Neuronal stem cell (in vitro differentiated cells): ENCODE results near the gene SOX9.

Source experiments
- DNase-seq: peaks from one replicate; pipeline ENCODE4 v3.0.0-alpha.2; 2013; ENCODE audit warnings: low spot score
- H2AFZ ChIP-seq: one replicate; pipeline ENCODE4 v1.6.1; 2013; ENCODE audit warnings: mild to moderate bottlenecking, low read length, inconsistent platforms
- H2AK5ac ChIP-seq: 2 replicates; pipeline ENCODE4 v1.6.1; 2013; ENCODE audit warnings: low read depth, mild to moderate bottlenecking, inconsistent platforms, low read length, moderate library complexity, mixed read lengths
- H2BK120ac ChIP-seq: 2 replicates; pipeline ENCODE4 v1.6.1; 2013; ENCODE audit warnings: low read depth, mild to moderate bottlenecking, inconsistent platforms, low read length, moderate library complexity, mixed read lengths
- H2BK12ac ChIP-seq: one replicate; pipeline ENCODE4 v1.6.1; 2013; ENCODE audit warnings: low read length, inconsistent platforms
- H2BK15ac ChIP-seq: 2 replicates; pipeline ENCODE4 v1.6.1; 2013; ENCODE audit warnings: mild to moderate bottlenecking, low read length, inconsistent platforms, mixed read lengths
- H2BK5ac ChIP-seq: one replicate; pipeline ENCODE4 v1.6.1; 2013; ENCODE audit warnings: inconsistent platforms, mild to moderate bottlenecking, low read length, moderate library complexity
- H3K14ac ChIP-seq: one replicate; pipeline ENCODE4 v1.6.1; 2013; ENCODE audit warnings: low read length, inconsistent platforms
- H3K18ac ChIP-seq: 2 replicates; pipeline ENCODE4 v1.6.1; 2013; ENCODE audit warnings: low read length, inconsistent platforms
- H3K23ac ChIP-seq: 2 replicates; pipeline ENCODE4 v1.6.1; 2013; ENCODE audit warnings: low read depth, mild to moderate bottlenecking, mixed read lengths, low read length, inconsistent platforms; ENCODE audit not compliant: poor library complexity
- H3K27ac ChIP-seq: replicated peaks from 3 replicates; pipeline ENCODE4 v1.5.1; 2013; ENCODE audit warnings: low read length, inconsistent platforms
- H3K27me3 ChIP-seq, 3 experiments: 2 replicates each; pipeline ENCODE4 v1.6.1; 2013; ENCODE audit warnings: low read length in 3 of 3, mild to moderate bottlenecking in 2 of 3, inconsistent platforms in 1 of 3, low read depth in 1 of 3, mixed read lengths in 1 of 3, moderate library complexity in 1 of 3; ENCODE audit not compliant: control insufficient read depth in 3 of 3, insufficient read depth in 3 of 3
- H3K36me3 ChIP-seq, 2 donors: replicated peaks in 1 of 2; 2 replicates each; pipeline ENCODE4 v1.6.1; 2013; ENCODE audit warnings: low read length in 2 of 2; ENCODE audit not compliant: control insufficient read depth in 2 of 2, insufficient read depth in 2 of 2
- H3K4ac ChIP-seq: 2 replicates; pipeline ENCODE4 v1.6.1; 2013; ENCODE audit warnings: inconsistent platforms, mild to moderate bottlenecking, low read length, moderate library complexity
- H3K4me1 ChIP-seq, 2 donors: 1 replicate in 1 of 2; 2 replicates in 1 of 2; pipeline ENCODE4 v1.6.1; 2013; ENCODE audit warnings: low read length in 2 of 2, low read depth in 1 of 2; ENCODE audit not compliant: control insufficient read depth in 2 of 2, insufficient read depth in 1 of 2
- H3K4me2 ChIP-seq: one replicate; pipeline ENCODE4 v1.6.1; 2013; ENCODE audit warnings: mild to moderate bottlenecking, low read length, inconsistent platforms; ENCODE audit not compliant: insufficient read depth, poor library complexity, severe bottlenecking
- H3K4me3 ChIP-seq, 2 donors: 2 replicates each; pipeline ENCODE4 v1.5.1; 2013; ENCODE audit warnings: low read length in 2 of 2, mild to moderate bottlenecking in 2 of 2, inconsistent platforms in 1 of 2, moderate library complexity in 1 of 2
- H3K79me1 ChIP-seq: one replicate; pipeline ENCODE4 v1.6.1; 2013; ENCODE audit warnings: low read depth, mild to moderate bottlenecking, inconsistent platforms, low read length, moderate library complexity
- H3K9ac ChIP-seq: one replicate; pipeline ENCODE4 v1.6.1; 2013; ENCODE audit warnings: mild to moderate bottlenecking, low read depth, low read length, inconsistent platforms; ENCODE audit not compliant: poor library complexity
- H3K9me3 ChIP-seq, 2 donors: replicated peaks in 1 of 2; 2 replicates each; pipeline versions ENCODE3 to v1.6.1; 2013; ENCODE audit warnings: low read length in 2 of 2, mild to moderate bottlenecking in 2 of 2, inconsistent platforms in 1 of 2, low read depth in 1 of 2, mixed read lengths in 1 of 2, moderate library complexity in 1 of 2; ENCODE audit not compliant: control insufficient read depth in 2 of 2, insufficient read depth in 1 of 2
- H4K8ac ChIP-seq: one replicate; pipeline ENCODE4 v1.6.1; 2013; ENCODE audit warnings: low read depth, mild to moderate bottlenecking, inconsistent platforms, low read length, moderate library complexity
- H4K91ac ChIP-seq: one replicate; pipeline ENCODE4 v1.6.1; 2013; ENCODE audit warnings: low read length, low read depth, mild to moderate bottlenecking, inconsistent platforms; ENCODE audit not compliant: poor library complexity
- WGBS, 2 donors: extraction: QIAGEN DNeasy Blood & Tissue Kit; methylation state at CpG; one replicate each; pipeline ENCODE4 v1.1.7; 2013; ENCODE audit warnings: missing lambda C conversion rate in 2 of 2, mixed read lengths in 1 of 2; ENCODE audit not compliant: insufficient read length in 2 of 2, insufficient replicate concordance in 1 of 2; ENCODE audit errors: extremely low coverage in 2 of 2; 5-methylcytosine and 5-hydroxymethylcytosine counted together

SOX9 gene

GRCh38 chr17:72117535-72118334 is 3.1 kb upstream of the SOX9 start:
- H3K18ac ChIP-seq, result peak overlapping the region; percentile 98
- no peak overlapping the region for H3K27ac ChIP-seq
- peaks cover 8 to 83% (median 36%) of the 10 kb centered on the region in 3 experiments for H3K27me3 ChIP-seq
- H3K4me3 ChIP-seq, result peak overlapping the region in 1 of 2 donors; percentile 77
- WGBS, 2 donors, result no CpG with 5 or more reads among the region's 51 CpGs
- H3K4me1 ChIP-seq, result peaks cover 5 to 10% of the 10 kb centered on the region in 2 donors
- no peak overlapping the region for H3K23ac ChIP-seq
- H2BK15ac ChIP-seq, result peak overlapping the region; percentile 77
- peaks cover 11% of the 10 kb centered on the region for H3K79me1 ChIP-seq
- peak overlapping the region; percentile 68 for H2BK120ac ChIP-seq
- H4K8ac ChIP-seq, result no peak overlapping the region
- no peak overlapping the region for H3K4ac ChIP-seq
- no peak overlapping the region for H4K91ac ChIP-seq
- H3K14ac ChIP-seq, result no peak overlapping the region
- no peak for DNase-seq
- peaks cover 0 to under 1% of the 10 kb centered on the region in 2 donors for H3K36me3 ChIP-seq
- H2BK12ac ChIP-seq, result peak overlapping the region; percentile 80
- peak overlapping the region; percentile 73 for H2AK5ac ChIP-seq
- peak overlapping the region; percentile 98 for H3K4me2 ChIP-seq
- H2BK5ac ChIP-seq, result peak overlapping the region; percentile 15
- peak overlapping the region; percentile 38 for H3K9ac ChIP-seq
- peak overlapping the region; percentile 12 for H2AFZ ChIP-seq
- H3K9me3 ChIP-seq, result peaks cover 0 to 3% of the 10 kb centered on the region in 2 donors

DNA sequence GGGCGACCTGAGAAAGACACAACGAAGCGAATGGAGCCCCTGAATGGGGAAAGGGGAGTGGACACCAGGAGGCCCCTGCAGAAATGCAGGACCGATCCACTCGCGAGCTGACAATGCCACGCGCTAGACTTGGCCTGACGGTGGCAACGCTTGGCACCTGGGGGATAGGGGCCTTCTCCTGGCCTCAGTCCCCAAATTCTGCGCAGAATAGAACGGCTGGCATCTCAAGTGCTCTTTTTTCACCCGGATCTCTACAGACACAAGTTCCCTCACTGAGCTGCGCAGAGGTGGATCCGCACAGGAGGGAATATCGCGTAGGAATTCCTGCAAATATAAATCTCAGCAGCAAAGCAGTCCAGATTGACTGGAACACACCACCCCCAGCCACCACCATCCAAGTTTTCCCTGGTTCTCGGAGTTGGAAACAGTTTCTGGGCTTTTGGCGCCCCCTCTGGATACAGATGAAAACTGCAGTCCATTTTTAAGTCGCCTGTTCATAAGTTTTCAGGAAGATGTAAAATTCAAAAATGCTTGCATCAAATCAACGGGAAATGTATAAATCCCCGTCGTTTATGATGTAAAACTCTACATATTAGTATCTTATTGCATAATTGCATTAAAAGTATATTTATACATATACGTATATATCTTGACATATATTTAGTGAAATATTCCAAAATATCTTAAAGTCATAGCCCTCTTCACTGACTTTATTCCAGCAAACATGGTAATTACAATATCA is 2.3 kb upstream of the SOX9 start:
- H2AK5ac ChIP-seq, result peak overlapping the region; percentile 16
- WGBS, 2 donors, result no CpG with 5 or more reads among the region's 24 CpGs
- peak overlapping the region; percentile 8 for H2BK12ac ChIP-seq
- no peak overlapping the region for H3K23ac ChIP-seq
- H4K91ac ChIP-seq, result no peak overlapping the region
- peak overlapping the region; percentile 15 for H2BK5ac ChIP-seq
- DNase-seq, result peak; percentile 86
- no peak overlapping the region for H2BK15ac ChIP-seq
- peaks cover 14% of the 10 kb centered on the region for H3K79me1 ChIP-seq
- peak overlapping the region; percentile 38 for H3K9ac ChIP-seq
- H4K8ac ChIP-seq, result no peak overlapping the region
- no peak overlapping the region for H2BK120ac ChIP-seq
- no peak overlapping the region for H3K27ac ChIP-seq
- H2AFZ ChIP-seq, result peak overlapping the region; percentile 12
- peaks cover 0 to 3% of the 10 kb centered on the region in 2 donors for H3K9me3 ChIP-seq
- peak overlapping the region; percentile 98 for H3K4me2 ChIP-seq
- H3K27me3 ChIP-seq, result peaks cover 8 to 80% (median 36%) of the 10 kb centered on the region in 3 experiments
- peak overlapping the region; percentile 90 for H3K18ac ChIP-seq
- no peak overlapping the region for H3K14ac ChIP-seq
- no peak overlapping the region for H3K4ac ChIP-seq
- H3K36me3 ChIP-seq, result peaks cover 0 to 9% of the 10 kb centered on the region in 2 donors
- H3K4me3 ChIP-seq, result peak overlapping the region in 1 of 2 donors; percentile 77
- peaks cover 6 to 12% of the 10 kb centered on the region in 2 donors for H3K4me1 ChIP-seq

DNA sequence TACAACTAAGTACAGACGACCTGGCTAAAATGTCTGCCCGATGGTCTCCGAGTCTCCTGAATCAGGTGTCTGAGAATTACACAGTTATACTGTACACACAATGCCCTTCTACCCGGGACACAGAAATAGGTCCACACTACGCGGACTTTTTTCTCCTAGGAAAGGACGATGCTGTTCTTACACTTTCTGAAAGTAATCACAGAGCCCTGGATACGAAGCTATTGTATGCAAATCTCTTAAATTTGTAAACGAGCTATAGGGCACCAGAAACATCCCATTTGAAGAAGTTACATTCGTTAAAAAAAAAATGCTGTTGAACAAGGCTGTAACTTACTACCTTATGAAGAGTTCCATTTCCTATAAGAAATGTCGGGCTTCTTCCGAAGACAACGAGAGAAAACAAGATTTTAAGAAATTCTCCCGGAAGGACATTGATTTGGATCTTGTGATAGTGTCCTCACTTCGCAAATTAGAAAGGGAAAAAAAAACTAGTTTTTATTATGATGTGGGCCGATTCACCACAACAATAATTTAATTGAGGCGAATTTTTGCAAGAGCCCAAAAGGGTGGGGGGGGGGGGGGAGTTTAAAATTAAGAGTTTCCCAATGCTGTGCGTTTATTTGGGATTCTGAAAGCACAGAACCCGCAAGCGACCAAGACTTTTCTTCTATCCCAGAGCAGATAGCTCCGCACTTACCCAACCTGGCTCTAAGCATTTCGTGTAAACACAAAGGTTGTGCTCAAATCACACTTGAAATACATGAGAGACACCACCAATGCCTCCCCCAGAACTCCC is 1.5 kb upstream of the SOX9 start:
- H3K9ac ChIP-seq, result no peak overlapping the region
- peak overlapping the region; percentile 47 for H2AK5ac ChIP-seq
- H3K27ac ChIP-seq, result no peak overlapping the region
- peak overlapping the region; percentile 55 for H3K18ac ChIP-seq
- H2BK15ac ChIP-seq, result no peak overlapping the region
- no peak overlapping the region for H3K23ac ChIP-seq
- peaks cover 0 to 3% of the 10 kb centered on the region in 2 donors for H3K9me3 ChIP-seq
- peak overlapping the region; percentile 83 for H2AFZ ChIP-seq
- H4K91ac ChIP-seq, result no peak overlapping the region
- peak overlapping the region; percentile 65 to 85 for H3K4me3 ChIP-seq
- H3K27me3 ChIP-seq, result peaks cover 8 to 74% (median 36%) of the 10 kb centered on the region in 3 experiments
- no peak overlapping the region for H2BK12ac ChIP-seq
- H3K4me1 ChIP-seq, result peaks cover 6 to 17% of the 10 kb centered on the region in 2 donors
- WGBS, 2 donors, result no CpG with 5 or more reads among the region's 22 CpGs
- peak overlapping the region; percentile 44 for H2BK5ac ChIP-seq
- no peak for DNase-seq
- peaks cover 4 to 14% of the 10 kb centered on the region in 2 donors for H3K36me3 ChIP-seq
- H2BK120ac ChIP-seq, result no peak overlapping the region
- H3K4me2 ChIP-seq, result peak overlapping the region; percentile 93
- peaks cover 16% of the 10 kb centered on the region for H3K79me1 ChIP-seq
- no peak overlapping the region for H4K8ac ChIP-seq
- no peak overlapping the region for H3K4ac ChIP-seq
- no peak overlapping the region for H3K14ac ChIP-seq
